Measurements from ENCODE around the gene KRIT1. TPM values are rescaled to one million over a fixed set of nuclear protein-coding genes. Genes with fewer than 3 reads are reported as not detected.
"Not testable (repeated sequence)": the region's sequence is repeated elsewhere in the genome, so short reads cannot be mapped to it uniquely, and the experiment has no call there.

KRIT1 gene
- total RNA-seq, 1 experiment from 2014 or later: 19.7 TPM

- H3K27me3 ChIP-seq, DNase-seq, H3K36me3 ChIP-seq, H3K4me3 ChIP-seq: not testable (repeated sequence)
- peaks cover 12% of the 10 kb centered on the region for H3K9me3 ChIP-seq
Measured at GRCh38 chr7:92189246-92189645, 56.5 kb downstream of the KRIT1 start.

- H3K9me3 ChIP-seq, H3K36me3 ChIP-seq, H3K4me3 ChIP-seq, H3K27me3 ChIP-seq, DNase-seq: not testable (repeated sequence)
Measured at GRCh38 chr7:92184294-92184693, 61.4 kb downstream of the KRIT1 start.

GRCh38 chr7:92178928-92179924 is 66.5 kb downstream of the KRIT1 start, which contains the start of gene LRRD1:
TSS of gene LRRD1 (minus strand) at chr7:92179142. CDS start at chr7:92165202, 13,940 bp downstream.
- Histone ChIP-seq H3K27me3 (no peaks in the 10 kb centered on the region), H3K4me3 (no peak within 1 kb of the TSS), H3K9me3 (peaks cover 3% of the 10 kb centered on the region; the same call in 1 of the 2 replicates), H3K36me3 (no peaks in the 10 kb centered on the region)
- peak; percentile 70 for DNase-seq

- H3K36me3 ChIP-seq: no peaks in the 10 kb centered on the region
- no peak overlapping the region for H3K4me3 ChIP-seq
- DNase-seq: no peak
Measured at GRCh38 chr7:92177362-92177761, 68.4 kb downstream of the KRIT1 start.

GRCh38 chr7:92169529-92169928 is 76.2 kb downstream of the KRIT1 start:
- not testable (repeated sequence) for H3K4me3 ChIP-seq, H3K36me3 ChIP-seq, H3K9me3 ChIP-seq, DNase-seq, H3K27me3 ChIP-seq

More at GRCh38 chr7:92177362-92177761, 68.4 kb downstream of the KRIT1 start:
- Histone ChIP-seq H3K27me3 (no peaks in the 10 kb centered on the region), H3K9me3 (no peaks in the 10 kb centered on the region)

- no peak overlapping the region for H3K4me3 ChIP-seq
- no peaks in the 10 kb centered on the region for H3K36me3 ChIP-seq
- H3K27me3 ChIP-seq: no peaks in the 10 kb centered on the region
- no peaks in the 10 kb centered on the region for H3K9me3 ChIP-seq
- no peak for DNase-seq
Measured at GRCh38 chr7:92161271-92161670, 84.4 kb downstream of the KRIT1 start.

GRCh38 chr7:92158660-92159575 is 86.8 kb downstream of the KRIT1 start:
- no peak overlapping the region for H3K4me3 ChIP-seq
- peak; percentile 58 for DNase-seq

GRCh38 chr7:92156990-92157389 is 88.7 kb downstream of the KRIT1 start:
- H3K36me3 ChIP-seq: no peaks in the 10 kb centered on the region
- H3K4me3 ChIP-seq: no peak overlapping the region
- DNase-seq: no peak

More at GRCh38 chr7:92158660-92159575, 86.8 kb downstream of the KRIT1 start:
- H3K36me3 ChIP-seq: no peaks in the 10 kb centered on the region
- no peaks in the 10 kb centered on the region for H3K9me3 ChIP-seq
- H3K27me3 ChIP-seq: no peaks in the 10 kb centered on the region

GRCh38 chr7:92155108-92155739 is 90.5 kb downstream of the KRIT1 start:
- Histone ChIP-seq H3K4me3 (no peak overlapping the region), H3K27me3 (no peaks in the 10 kb centered on the region), H3K9me3 (no peaks in the 10 kb centered on the region), H3K36me3 (no peaks in the 10 kb centered on the region)
- no peak for DNase-seq

More at GRCh38 chr7:92156990-92157389, 88.7 kb downstream of the KRIT1 start:
- Histone ChIP-seq H3K9me3 (no peaks in the 10 kb centered on the region), H3K27me3 (no peaks in the 10 kb centered on the region)

GRCh38 chr7:92150450-92151017 is 95.2 kb downstream of the KRIT1 start:
- DNase-seq: no peak
- H3K36me3 ChIP-seq: no peaks in the 10 kb centered on the region
- no peaks in the 10 kb centered on the region for H3K9me3 ChIP-seq
- H3K4me3 ChIP-seq: no peak overlapping the region
- H3K27me3 ChIP-seq: no peaks in the 10 kb centered on the region

GRCh38 chr7:92149736-92150239 is 95.9 kb downstream of the KRIT1 start:
- Histone ChIP-seq H3K36me3 (no peaks in the 10 kb centered on the region), H3K27me3 (no peaks in the 10 kb centered on the region), H3K4me3 (no peak overlapping the region), H3K9me3 (no peaks in the 10 kb centered on the region)
- DNase-seq: no peak

Other genes with a start within 250 kb of the KRIT1 start
- gene CYP51A1, start 111.4 kb downstream of the KRIT1 start, total RNA-seq (2014; rRNA removed; shearing (Covaris generic); ENCODE audit: low replicate concordance): 38.4 and 57.1 TPM in 2 replicates
- not detected in 2 replicates for gene LRRD1, start 66.8 kb downstream of the KRIT1 start, total RNA-seq (2014; rRNA removed; shearing (Covaris generic); ENCODE audit: low replicate concordance)
- 11.1 and 18.7 TPM in 2 replicates for gene ANKIB1, start 60 bp upstream of the KRIT1 start, total RNA-seq (2014; rRNA removed; shearing (Covaris generic); ENCODE audit: low replicate concordance)
- gene GATAD1, start 201.6 kb upstream of the KRIT1 start, total RNA-seq (2014; rRNA removed; shearing (Covaris generic); ENCODE audit: low replicate concordance): 5.2 and 6.0 TPM in 2 replicates
- gene ERVW-1, start 232.0 kb upstream of the KRIT1 start, total RNA-seq (2014; rRNA removed; shearing (Covaris generic); ENCODE audit: low replicate concordance): not detected in 2 replicates

Data from MG63 (cell line).